Stimulated activated CD4-positive, alpha-beta T cell treated with anti-CD3 and anti-CD28 coated beads, Interleukin-4, amount 100 ng/mL, for 4 hours (primary cell): ENCODE results near the gene WDR91.

Source experiments
- DNase-seq, 2 experiments: peaks; one replicate each; pipeline ENCODE4 v3.0.0-alpha.2; 2020

WDR91 gene

DNA sequence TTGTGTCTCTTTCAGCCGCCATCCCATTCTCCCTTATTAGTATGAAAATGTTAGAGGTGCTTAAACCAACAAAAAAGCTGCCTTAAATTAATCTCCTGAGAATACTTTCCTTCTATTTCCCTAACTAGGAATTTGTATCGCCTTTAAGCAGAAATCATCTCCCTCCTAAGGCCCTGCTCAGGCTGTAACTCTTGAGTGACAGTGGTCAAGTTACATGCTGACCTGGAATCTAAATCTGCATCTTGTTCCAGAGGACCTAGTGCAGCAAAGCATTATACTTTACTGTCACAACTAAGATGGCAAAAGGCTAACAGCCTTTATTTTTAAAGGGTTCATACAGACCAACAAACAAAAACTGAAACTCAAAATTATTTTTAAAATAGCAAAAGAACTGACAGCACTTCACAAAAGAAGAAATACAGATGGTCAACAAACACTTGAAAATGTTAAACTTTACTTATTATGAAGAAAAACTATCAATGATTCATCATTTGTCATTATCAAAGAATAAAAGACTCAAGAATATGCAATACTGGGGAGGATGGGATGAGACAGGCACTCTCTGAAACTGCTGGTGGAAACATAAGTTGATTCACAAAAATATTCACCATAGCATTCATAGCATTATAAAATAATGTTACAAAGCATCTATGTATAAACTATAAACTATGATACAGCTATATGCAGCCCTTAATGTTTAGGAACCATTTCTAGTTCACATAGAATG is 51.8 kb downstream of the WDR91 start:
- DNase-seq: no peak

DNA sequence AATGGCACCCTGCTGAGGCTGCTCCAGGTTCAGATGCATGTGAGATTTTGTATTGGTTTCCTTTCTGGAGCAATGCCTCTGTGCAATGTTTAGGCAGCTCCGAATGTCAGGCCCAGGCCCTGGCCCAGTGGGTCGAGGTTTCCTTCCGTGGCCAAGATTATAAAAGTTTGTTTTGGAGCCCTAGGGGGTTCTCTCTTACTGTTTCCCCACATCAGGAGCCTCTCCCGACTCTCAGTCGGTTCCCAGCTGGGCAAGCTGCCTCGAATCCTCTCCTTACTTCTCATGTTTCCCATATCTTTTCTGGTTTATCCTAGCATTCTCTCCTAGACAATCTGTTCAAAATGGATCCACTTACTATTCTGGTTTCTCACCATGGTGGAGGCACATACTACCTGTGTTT is 52.5 kb downstream of the WDR91 start:
- no peak for DNase-seq

DNA sequence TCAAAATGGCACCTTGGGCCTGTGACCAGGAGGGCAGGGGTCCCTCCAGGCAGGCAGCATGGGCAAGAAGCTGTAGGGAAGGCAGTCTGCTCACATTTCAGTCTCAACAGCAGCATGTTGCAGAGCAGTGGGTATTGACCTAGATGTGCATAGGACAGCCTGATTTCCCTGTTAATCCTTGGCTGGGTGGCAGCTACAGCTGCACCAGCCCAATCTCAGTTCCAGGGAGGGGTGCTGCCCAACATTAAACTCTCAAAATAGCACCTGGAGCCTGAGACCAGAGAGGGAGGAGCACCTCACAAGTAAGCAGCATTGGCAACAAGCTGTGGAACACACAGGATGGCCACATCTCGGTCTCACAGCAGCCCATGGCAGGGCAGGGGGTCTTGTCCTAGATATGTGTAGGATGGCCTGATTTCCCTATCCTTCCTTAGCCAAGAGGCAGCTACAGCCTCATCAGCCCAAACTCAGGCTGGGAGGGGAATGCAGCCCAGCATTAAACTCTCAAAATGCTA is 53.1 kb downstream of the WDR91 start:
- DNase-seq: no peak

DNA sequence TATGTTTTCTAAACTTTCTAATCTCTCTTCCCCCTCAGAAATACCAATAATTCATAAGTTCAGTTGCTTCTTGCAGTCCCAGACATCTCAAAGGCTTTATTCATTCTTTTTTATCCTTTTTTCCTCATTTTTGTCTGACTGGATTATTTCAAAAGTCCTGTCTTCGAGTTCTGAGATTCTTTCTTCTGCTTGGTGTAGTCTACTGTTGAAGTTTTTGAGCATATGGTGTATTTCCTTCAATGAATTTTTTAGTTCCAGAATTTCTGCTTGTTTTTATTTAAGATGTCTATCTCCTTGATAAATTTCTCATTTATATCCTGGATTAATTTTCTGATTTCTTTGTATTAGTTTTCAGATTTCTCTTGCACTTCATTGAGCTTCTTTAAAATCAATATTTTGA is 55.0 kb downstream of the WDR91 start:
- no peak for DNase-seq

DNA sequence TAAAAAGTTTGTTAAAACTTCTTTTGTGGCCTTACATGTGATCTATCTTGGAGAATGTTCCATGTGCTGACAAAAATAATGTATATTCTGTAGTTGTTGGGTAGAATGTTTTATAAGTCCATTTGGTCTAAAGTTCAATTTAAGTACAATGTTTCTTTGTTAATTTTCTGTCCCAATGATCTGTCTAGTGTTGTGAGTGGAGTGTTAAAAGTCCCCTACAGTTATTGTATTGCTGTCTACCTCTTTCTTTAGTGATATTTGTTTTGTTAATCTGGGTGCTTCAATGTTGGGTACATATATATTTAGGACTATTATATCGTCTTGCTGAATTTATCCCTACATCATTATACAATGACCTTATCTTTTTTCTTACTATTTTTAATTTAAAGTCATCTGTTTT is 56.6 kb downstream of the WDR91 start:
- DNase-seq: no peak

DNA sequence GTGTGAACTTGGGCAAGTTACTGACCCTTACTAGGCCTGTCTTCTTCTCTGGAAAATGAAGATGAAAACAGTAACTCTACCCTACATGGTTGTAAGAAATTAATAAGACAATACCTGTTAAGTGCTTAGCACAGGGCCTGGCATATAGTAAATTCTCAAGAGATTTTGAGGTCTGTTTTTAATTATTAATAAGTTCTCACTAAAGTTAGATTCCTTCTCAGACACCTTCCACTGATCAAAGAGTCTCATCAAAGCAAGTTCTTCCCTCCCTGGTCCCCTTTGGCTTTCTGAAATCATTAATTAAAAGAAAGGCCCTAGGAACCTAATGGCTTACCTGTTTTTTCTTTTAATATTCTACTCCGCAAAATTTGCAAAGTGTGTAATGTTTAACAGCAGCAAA is 58.9 kb downstream of the WDR91 start:
- no peak for DNase-seq

DNA sequence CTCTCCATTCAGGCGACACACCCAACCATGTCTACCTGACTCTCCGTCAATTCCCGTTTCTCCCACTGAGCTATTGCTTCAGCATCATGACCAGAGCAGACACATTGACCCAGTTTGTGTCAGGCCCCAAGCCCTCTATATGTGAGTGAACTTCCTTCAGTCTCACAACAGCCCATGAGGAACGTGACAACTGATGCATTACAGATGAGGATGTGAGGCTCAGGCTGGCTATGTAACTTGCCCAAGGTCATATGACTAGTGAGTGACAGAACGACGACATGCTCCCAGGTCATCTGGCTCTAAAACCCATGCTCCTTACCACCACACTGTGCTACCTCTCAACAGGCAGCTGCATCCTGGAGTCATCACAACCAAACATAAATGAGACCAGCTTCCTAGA is 59.8 kb downstream of the WDR91 start:
- no peak for DNase-seq

DNA sequence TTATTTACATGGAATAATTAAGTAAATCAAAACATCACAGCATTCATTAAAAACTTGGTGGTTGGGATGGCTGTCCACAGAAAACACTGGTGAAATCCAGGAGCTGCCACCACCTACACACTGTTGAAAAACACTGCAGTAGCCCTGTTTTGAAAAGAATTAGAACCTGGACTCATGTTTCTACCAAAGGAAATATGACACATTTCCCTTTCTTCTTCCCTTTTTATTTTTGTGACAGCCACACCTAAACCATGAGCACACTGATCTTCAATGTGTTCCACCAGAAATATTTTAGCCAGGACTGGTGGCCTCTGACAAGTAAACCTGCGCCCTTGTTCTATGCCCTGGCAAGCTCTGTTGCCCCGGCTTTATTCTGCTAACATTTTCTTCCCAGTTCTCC is 60.2 kb downstream of the WDR91 start:
- no peak for DNase-seq

DNA sequence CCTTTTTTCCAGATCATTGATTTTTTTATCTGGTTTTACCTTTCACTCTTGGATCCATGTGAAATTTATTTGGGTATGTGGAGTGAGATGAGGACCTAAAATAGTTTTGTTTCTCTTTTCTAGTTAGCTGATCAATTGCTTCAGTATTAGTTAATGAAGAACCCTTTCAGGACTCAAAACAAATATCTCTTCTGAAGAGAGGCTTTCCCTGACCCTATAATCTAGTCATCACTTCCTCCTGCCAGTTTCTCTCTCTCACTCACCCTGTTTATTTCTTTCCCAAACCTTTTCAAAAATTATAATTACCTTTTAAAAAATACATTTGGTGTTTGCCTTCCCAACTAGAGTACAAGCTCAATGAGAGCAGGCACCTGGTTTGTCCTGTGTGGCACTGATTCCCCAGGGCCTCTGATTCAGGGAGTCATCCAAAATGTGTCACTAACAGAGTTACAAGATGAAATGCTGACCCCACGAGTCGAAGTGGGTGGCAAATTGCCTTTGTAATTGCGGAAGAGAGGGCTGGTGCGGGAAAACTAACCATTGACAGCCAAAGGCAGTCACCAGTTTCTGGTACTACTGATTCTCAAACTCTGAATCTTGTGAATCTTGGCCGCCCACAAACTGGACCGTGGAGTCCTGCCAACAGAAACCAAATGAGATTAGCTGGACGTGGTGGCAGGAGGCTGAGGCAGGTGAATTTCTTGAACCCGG is 61.1 kb downstream of the WDR91 start:
- no peak for DNase-seq

DNA sequence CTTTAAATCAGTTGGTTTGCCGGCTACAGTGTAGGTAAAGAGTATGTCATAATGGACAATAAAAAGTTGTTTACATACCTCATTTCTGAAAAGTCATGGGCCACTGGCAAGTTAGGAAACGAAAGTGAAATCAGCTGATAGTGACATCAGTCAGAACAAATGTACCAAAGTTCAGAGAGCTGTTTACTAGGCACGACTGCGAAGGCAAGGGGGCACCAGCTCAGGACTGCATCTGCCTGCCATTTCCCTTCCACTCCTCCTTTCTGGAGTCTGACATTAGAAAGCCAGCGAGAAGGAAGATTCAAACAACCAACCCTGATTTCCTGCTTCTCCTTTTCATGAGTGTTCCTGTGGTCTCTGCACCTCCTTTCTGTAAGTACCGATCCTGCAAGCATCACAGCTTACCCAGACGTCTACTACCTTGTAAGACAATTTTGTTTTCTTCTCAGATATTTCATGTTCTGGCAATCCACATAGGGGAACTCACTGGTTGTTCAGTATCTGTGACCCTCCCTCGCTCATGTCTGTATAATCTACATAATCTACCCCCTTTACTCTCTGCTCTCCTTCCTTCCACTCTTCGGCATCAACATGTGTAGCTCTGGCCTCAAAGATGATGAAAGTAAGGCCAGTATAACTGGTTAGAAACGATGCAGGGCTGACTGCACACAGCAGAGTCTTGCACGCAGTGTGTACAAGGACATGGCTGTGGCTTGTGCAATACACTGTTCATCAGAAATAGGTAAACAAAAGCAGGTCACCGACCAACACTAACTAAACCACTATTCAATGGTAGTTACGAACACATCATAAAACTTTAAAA is 63.2 kb downstream of the WDR91 start, which contains the start of gene TMEM140:
TSS of gene TMEM140 (plus strand) at position 174 of the 823 bp plus-strand sequence. CDS start 16,370 bp downstream, outside the sequence.
- peak in 1 of 2 experiments; percentile 64 for DNase-seq

DNA sequence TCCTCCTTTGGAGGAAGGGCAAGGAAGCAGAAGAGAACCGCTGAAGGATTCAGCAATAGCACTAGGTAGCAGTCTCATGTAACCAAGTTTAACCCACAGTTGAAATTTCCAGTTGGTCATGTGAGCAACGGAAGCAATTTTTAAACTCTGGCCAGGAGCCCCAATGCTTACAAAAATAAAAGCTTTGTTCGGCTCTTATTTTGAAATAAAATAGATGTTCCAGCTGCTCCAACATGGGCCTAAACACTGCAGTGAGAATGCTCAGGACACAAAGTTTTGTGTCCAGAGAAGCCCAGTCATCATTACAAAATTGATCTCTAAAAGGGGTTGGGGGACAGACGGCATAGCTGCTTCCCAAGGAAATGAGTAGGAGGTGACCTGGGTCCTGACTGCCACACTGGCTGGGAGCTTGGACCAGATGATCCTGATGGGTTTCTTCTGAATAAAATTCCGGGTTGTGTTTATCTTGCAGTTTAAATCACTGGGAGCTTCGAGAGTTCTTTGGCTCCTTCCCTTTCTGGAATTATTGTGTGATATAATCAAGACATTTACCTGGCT is 63.9 kb downstream of the WDR91 start:
- no peak for DNase-seq

DNA sequence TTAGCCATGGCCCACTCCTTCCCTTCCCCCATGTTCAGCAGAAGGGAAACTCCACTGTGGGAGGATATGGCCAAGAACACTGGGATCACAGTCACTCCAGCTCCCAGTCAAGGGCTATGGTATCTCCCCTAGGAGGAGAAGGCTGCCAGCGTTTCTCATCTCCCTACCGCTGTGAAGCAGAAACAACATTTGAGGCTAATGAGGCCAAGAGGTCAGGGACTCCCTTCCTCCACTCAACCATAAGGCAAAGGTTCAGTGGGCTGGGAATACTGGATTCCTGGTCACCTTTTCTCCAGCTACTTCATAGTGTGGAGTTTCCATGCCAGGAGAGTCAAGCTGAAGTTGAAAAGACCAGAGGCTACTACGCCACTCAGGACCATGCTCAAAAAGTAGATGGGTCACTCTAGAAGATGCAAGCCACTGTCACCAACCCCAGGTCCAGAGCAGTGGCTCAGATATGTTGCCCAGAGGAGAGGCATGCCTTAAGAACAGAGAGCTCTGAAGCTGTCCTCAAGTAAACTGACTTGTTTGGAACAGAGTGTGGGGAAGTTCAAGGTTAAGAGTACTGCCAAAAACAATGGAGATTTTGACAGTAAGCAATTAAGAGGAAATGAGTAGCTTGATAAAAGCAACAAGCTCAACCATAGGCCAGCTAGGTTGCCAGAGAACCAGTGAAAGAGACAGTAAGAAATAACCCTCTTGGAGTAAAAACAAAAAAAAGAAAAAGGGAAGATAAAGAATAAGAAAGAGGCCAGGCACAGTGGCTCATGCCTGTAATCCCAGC is 67.2 kb downstream of the WDR91 start:
- no peak for DNase-seq
